Smooth muscle cell of bladder (primary cell): ENCODE measurements around the gene ARFIP2. TPM values are rescaled to one million over a fixed set of nuclear protein-coding genes. Genes with fewer than 3 reads are reported as not detected.

Source experiments
- total RNA-seq: library from RNA; depleted of rRNA; stranded (reverse); fragments of >200 nt; gene quantifications from 2 replicates; pipeline ENCODE4 v1.2.3, GENCODE V29; 2014

The ARFIP2 gene
- 59.4 and 60.3 TPM in 2 replicates for total RNA-seq

DNA sequence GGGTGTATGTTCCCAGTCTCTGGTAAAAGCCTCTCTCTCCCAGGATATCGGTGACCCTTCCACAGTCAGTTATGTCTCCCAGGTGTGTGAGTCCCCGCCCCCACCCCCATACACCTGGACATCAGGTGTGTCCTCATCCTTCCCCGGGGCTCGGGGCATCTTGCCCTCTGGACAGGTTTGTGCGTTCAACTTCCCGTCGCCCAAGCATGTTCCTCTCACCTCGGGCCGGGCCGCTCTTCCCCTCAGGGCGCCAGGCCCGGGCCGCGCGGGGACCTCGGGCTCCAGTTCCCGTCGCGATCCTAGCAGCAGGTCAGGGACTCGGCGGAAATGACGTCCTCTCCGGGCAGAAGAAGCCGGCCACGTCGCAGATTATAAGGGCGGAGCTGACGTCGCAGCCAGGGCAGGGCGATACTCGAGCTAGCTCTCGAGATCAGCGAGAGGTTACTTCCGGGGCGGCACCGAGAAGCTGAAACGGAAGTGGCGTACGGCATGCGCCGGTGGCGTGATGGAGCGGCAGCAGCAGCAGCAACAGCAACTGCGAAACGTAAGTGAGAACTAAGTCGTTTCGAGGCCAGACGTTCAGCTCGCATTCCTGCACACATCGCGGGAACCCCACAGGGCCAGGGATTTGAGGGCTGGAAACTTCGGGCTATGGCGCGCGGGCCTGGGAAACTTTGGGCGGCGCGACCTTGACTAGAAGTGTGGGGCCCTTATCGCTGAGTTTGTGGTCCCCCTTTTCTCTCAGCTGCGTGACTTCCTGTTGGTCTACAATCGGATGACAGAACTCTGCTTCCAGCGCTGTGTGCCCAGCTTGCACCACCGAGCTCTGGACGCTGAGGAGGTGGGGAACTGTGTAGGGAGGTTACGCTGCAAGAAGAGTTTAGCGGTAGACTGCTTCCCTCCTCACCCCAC lies at the start of gene ARFIP2, which contains the start of gene TIMM10B:
TSS of gene ARFIP2 (minus strand) at position 320 of the 912 bp plus-strand sequence. CDS start 910 bp downstream, outside the sequence.
TSS of gene TIMM10B (plus strand) at position 490 of the 912 bp plus-strand sequence. CDS start at position 506, 16 bp downstream.

DNA sequence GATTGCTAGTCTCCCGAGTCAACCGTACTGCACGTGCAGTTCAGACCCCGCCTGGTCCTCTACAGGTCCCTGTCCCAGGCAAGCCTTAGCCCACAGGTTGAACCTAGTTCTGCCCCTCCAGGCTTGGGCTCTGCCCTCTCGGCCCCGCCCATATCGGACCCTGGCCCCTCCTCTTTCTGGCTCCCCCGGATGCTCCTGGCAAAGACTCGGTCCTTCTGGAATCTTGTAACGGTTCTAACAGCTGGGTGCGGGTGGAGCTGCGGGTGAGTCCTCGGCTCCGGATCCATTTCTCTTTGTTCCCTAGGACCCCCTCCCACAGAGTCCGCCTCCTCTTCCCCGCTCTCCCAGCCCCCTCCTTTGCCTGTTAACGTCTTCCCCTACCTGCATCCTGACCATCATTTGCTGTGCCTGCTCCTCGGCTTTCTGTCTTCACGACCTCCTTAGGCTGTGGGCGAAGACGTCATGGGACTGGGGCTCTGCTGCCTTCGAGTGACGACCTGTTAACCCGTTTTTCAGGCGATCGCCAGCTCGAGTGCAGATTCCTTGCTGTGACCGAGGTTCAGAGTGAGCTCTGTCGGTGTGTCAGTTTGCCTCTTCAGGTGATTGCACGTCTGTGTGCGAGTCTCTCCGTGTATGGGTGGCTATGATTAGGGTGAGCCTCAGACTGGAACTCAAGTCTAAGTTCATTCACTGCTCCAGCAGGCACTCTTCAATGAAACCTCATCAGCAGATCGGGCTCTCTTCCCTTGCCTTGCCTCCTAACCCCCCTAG lies 16.1 kb upstream of the ARFIP2 start, which contains the start of gene DNHD1:
TSS of gene DNHD1 (plus strand) at position 212 of the 771 bp plus-strand sequence. CDS start 936 bp downstream, outside the sequence.

GRCh38 chr11:6473451-6474412 lies 7.4 kb downstream of the ARFIP2 start, which contains the start of gene TRIM3:
TSS of gene TRIM3 (minus strand) at chr11:6473941. CDS start at chr11:6465695, 8,246 bp downstream.

GRCh38 chr11:6440906-6441358 lies 40.2 kb downstream of the ARFIP2 start, which contains the start of gene HPX:
TSS of gene HPX (minus strand) at chr11:6440987. CDS start at chr11:6440963, 24 bp downstream.

Other genes with a start within 250 kb of the ARFIP2 start
- gene FHIP1B, start 246.7 kb downstream of the ARFIP2 start, total RNA-seq = 5.1 and 7.8 TPM in 2 replicates
- under 0.01 and 0.09 TPM in 2 replicates for gene CNGA4, start 242.2 kb downstream of the ARFIP2 start, total RNA-seq
- not detected in 2 replicates for gene CCKBR, start 221.5 kb downstream of the ARFIP2 start, total RNA-seq
- gene CAVIN3, start 160.8 kb downstream of the ARFIP2 start, total RNA-seq = 147 and 185 TPM in 2 replicates
- 27.9 and 35.1 TPM in 2 replicates for gene SMPD1, start 90.9 kb downstream of the ARFIP2 start, total RNA-seq
- 45.8 and 46.4 TPM in 2 replicates for gene APBB1, start 62.2 kb downstream of the ARFIP2 start, total RNA-seq
- 0.43 and 0.46 TPM in 2 replicates for gene HPX, start 40.3 kb downstream of the ARFIP2 start, total RNA-seq
- gene TRIM3, start 7.4 kb downstream of the ARFIP2 start, total RNA-seq = 12.2 and 18.2 TPM in 2 replicates
- gene TIMM10B, start 170 bp upstream of the ARFIP2 start, total RNA-seq = 33.6 and 38.2 TPM in 2 replicates
- gene DNHD1, start 15.9 kb upstream of the ARFIP2 start, total RNA-seq = 5.3 and 8.0 TPM in 2 replicates
- gene RRP8, start 122.3 kb upstream of the ARFIP2 start, total RNA-seq = 7.7 and 10.1 TPM in 2 replicates
- gene ILK, start 122.4 kb upstream of the ARFIP2 start, total RNA-seq = 144 and 175 TPM in 2 replicates
- gene TAF10, start 130.9 kb upstream of the ARFIP2 start, total RNA-seq = 80.7 and 97.0 TPM in 2 replicates
- 42.2 and 101 TPM in 2 replicates for gene TPP1, start 138.1 kb upstream of the ARFIP2 start, total RNA-seq
- 2.0 and 5.2 TPM in 2 replicates for gene DCHS1, start 174.5 kb upstream of the ARFIP2 start, total RNA-seq
- 54.6 and 61.5 TPM in 2 replicates for gene MRPL17, start 202.0 kb upstream of the ARFIP2 start, total RNA-seq